Hepatocyte (in vitro differentiated cells): ENCODE data around the gene POT1.

ENCODE experiments used
- CTCF ChIP-seq: fragments of 200-600 bp; sonication (generic); IDR thresholded peaks from 2 replicates; pipeline ENCODE4 v1.5.1; 2016; ENCODE audit warnings: antibody characterized with exemption, mild to moderate bottlenecking; ENCODE audit not compliant: poor library complexity
- EZH2phosphoT487 ChIP-seq: fragments of 200-600 bp; sonication (generic); IDR thresholded peaks from one replicate; pipeline ENCODE4 v1.6.1; 2018; ENCODE audit warnings: antibody characterized with exemption, mild to moderate bottlenecking, low read depth, moderate library complexity; ENCODE audit not compliant: unreplicated experiment, severe bottlenecking

GRCh38 chr7:124954790-124955189 is 25.2 kb upstream of the POT1 start:
- TF ChIP-seq CTCF (no peak), EZH2phosphoT487 (no peak)
